ENCODE measurements around the gene CHST11.
A peak's percentile ranks its signal among the peaks of the same experiment; 100 is the strongest.

CHST11 gene

DNA sequence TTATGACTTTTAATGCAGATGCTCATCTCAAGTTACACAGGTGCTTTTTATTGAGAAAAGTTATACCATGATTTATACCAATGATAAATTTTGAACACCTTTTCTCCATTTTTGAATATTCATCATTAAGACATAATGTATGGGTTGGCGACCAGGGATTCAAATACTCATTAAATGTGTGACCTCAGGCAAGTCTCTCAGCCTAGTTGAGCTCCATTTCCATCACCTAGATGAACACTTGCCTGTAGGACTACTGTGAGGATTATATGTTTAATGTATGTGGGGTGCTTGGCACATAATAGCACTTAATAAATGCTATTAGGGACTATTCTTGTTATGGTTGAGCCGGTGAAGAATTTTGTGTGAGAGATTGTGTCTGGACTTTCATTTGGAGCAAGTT is 228.6 kb downstream of the CHST11 start:
- no peak for DNase-seq

DNA sequence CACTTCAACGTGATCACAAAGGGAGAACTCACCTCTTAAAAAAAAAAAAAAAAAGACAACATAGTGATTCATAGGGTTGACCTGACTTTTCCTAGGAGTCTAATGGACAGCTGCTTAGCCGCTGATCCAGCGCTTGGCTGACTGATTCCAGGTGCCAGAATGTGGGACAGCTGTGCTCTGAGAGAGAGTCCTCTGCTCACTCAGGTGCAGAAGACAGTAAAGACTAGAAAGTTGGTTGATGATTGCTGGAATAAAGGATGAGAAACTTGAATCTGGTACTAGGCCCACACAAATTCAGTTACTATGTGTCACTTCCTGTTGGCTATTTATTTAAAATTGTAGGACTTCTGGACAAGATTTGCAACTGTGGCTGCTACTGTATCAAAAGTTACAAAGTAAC is 229.4 kb downstream of the CHST11 start:
- no peak for DNase-seq

- DNase-seq: no peak
These were observed 231.2 kb downstream of the CHST11 start for GRCh38 chr12:104687823-104688573.

GRCh38 chr12:104689635-104690034 is 232.9 kb downstream of the CHST11 start:
- DNase-seq: no peak

GRCh38 chr12:104691721-104692556 is 235.2 kb downstream of the CHST11 start:
- DNase-seq: no peak

DNA sequence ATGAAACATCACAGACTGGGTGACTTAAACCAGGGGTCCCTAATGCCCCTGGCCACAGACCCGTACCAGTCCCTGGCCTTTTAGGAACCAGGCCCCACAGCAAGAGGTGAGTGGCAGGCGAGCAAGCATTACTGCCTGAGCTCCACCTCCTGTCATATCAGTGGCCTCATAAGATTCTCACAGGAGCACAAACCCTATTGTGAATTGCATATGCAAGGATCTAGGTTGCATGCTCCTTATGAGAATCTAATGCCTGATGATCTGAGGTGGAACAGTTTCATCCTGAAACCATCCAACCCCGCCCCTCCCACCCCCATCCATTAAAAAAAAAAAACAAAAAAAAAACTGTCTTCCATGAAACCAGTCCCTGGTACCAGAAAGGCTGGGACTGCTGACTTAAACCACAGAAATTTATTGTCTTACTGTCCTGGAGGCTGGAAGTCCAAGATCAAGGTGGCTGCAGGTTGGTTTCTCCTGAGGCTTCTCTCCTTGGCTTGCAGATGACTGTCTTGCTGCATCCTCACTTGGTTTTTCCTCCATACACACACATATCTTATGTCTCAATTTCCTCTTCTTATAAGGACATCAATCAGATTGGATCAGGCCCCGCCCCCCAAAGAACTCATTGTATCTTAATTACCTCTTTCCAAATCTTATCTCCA is 235.9 kb downstream of the CHST11 start:
- no peak for DNase-seq

GRCh38 chr12:104693493-104693892 is 236.7 kb downstream of the CHST11 start:
- DNase-seq: no peak

DNA sequence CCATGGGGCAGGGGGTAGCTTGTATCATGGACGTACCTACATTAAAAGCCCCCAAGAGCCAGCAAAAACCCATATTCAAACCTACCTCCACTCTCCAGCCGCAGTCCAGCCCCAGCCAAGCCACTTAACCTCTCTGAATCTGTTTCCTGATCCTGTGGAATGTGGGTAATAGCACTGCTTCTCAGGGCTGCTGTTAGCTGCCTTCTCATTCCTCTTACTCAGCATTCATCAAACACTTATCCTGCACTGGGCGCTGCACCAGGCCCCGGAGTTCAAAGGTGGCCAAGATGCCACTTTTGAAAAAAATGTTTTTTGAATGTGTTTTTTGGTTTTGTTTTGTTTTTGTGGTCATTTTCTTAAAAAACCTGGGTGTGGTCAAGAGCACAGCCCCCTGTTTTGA is 237.4 kb downstream of the CHST11 start:
- DNase-seq: no peak

DNA sequence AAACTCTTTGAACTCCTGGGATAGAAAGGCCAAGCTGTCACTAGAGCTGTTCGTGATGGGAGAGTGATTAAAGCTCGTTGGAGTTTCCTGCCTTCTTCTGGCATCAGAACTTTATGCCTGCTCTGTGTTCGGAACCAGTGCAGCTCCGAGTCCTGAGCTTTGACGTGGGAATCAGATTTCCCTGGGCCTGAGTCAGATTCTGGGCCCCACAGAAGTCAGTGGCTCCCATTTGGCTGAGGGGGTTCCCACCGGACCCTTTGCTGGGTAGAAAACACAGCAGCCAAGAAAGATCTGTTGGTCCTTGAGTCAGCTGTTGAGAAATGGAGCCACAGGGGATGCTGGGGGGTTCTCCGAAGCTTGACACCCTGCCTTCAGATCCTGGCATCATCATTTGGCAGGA is 238.0 kb downstream of the CHST11 start:
- no peak for DNase-seq

DNA sequence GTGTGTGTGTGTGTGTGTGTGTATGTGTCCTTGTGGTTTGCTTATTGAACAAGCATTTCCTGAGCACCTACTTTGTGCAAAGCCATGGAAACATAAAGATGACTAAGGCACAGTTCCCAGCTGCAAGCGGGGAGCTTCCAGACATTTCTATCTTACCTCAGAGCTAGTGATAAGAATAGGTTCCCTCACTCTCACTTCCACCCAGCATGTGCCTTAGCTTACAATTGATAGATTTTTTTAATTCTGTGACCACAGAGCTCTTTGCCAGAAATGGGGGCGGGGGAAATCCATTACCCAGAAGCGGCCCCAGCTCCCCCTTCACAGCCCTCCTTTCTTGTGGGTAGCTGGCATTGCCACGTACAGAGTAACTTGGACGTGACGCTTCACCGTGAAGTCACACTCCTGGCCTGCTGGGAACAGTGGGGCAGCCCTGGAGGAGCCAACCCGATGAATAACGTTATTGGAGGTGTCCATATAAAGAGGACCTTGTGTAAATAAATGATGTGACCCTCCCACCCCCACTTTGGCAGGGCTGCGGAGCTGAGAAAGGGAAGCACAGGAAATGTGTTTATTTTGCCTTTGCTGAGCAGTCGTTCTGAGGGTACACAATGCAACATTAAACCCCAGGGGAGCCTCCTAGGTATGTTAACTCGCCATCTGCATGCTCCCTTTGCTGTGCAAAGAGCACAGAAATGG is 238.9 kb downstream of the CHST11 start:
- DNase-seq: peak; percentile 76

DNA sequence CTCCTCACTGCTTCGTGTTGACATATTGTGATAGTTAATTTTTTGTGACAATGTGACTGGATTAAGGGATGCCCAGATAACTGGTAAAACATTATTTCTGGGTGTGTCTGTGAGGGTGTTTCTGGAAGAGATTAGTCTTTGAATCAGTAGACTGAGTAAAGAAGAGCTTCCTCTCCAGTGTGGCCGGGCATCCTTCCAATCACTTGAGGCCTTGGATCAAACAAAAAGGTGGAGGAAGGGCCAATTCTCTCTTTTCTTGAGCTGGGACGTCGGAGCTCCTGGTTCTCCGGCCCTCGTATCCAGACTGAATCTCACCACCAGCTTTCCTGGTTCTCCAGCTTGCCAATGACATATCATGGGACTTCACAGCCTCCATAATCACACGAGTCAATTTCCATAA is 240.4 kb downstream of the CHST11 start:
- no peak for DNase-seq

DNA sequence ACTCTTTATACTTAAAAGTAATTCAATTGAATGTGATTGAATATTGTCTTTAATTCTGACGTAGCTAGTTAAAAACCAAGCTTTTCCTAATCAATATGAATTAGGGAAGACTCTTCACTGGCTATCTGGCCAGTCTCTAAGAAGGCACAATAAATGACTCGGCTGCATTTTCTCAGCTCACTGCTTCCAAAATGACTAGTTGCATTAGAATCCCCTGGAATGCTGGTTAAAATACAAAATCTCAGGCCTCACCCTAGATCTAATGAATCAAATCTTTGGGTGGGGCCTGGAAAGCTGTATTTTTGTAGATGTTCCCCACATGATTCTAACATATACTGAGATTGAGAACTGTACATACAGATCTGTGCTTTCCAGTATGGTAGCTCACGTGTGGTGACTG is 242.1 kb downstream of the CHST11 start:
- DNase-seq: no peak

- DNase-seq: no peak
These were observed 242.9 kb downstream of the CHST11 start for GRCh38 chr12:104699489-104700190.

- no peak for DNase-seq
These were observed 243.6 kb downstream of the CHST11 start for GRCh38 chr12:104700324-104700723.

- no peak for DNase-seq
These were observed 244.6 kb downstream of the CHST11 start for GRCh38 chr12:104701301-104701700.

DNA sequence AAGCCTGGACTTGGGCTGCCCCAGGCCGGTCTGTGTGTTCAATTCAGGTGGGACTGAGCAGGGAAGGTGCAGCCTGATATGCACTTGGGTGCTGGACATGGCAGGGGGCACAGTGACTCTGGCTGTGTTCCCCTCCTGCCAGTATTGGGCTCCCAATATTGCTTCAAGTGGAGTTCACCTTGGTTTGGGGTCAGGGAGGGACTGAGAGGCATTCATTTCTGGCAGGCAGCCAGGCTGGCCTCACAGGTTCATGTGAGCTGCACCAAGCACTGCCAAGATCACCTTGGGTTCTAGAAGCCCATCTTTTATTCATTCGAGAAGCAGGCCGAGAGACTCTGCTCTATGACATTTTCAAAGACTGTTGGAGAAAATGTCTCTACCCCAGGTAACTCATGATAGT is 245.0 kb downstream of the CHST11 start:
- DNase-seq: no peak

GRCh38 chr12:104702565-104703139 is 245.9 kb downstream of the CHST11 start:
- no peak for DNase-seq

GRCh38 chr12:104703372-104703771 is 246.6 kb downstream of the CHST11 start:
- DNase-seq: no peak

DNA sequence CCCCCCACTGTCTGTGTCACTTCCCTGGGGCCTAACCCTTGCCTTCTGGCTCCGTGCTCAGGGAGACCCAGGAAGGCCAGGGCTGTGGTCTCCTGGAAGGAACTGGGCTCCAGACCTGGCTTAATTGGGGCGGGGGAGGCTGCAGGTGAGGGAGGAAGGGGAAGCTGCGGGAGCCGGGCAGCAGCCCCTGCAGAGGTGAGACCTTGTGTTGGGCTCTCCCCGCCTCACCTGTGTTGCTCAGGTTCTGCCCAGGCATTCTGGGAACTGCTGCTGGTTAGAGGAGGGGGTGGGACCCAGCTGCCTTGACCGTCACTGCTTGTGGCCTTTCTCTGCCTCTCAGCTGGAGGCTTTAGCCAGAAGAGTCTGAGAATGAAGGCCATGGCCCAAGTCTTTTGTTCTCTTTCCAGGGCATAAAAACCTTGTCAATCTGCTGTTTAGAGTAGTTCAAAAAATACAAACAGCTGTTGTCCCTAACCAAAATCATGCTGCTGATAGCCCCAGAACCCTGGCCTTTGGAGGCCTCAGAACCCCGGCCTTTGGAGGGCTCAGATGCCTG is 247.6 kb downstream of the CHST11 start:
- DNase-seq: no peak

DNA sequence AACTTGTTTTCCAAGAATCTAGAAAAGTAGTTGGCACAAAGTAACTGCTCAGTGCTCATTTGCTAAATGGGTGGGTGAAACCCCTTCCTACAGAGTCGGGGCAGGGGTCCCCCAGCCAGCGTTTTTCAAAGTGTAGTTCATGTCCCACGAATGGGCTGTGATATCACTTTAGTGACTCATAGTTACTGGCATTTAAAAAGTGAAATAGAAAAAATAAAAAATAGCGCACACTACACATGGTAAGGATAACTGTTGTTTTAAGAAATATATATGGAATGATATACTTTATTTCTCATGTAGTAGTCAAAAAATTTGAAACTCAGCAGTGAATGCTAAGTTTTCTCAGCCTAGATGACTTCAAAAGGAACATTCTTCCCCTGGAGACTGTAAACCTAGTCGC is 250.4 kb downstream of the CHST11 start:
- DNase-seq: no peak

- no peak for DNase-seq
These were observed 251.2 kb downstream of the CHST11 start for GRCh38 chr12:104707794-104708558.

All from stimulated activated CD4-positive, alpha-beta T cell treated with anti-CD3 and anti-CD28 coated beads, Interleukin-4, amount 100 ng/mL, for 1 hour (primary cell).